Stimulated activated CD8-positive, alpha-beta memory T cell treated with anti-CD3 and anti-CD28 coated beads, Interleukin-4, amount 100 ng/mL, for 24 hours (primary cell): ENCODE measurements around the gene INSC.
"Not testable (repeated sequence)": the region's sequence is repeated elsewhere in the genome, so short reads cannot be mapped to it uniquely, and the experiment has no call there.

Experiments used
- DNase-seq: peaks from one replicate; pipeline ENCODE4 v3.0.0-alpha.2; 2020; ENCODE audit warnings: low read depth

The INSC gene

GRCh38 chr11:15114501-15115475 lies at the start of gene INSC:
TSS of gene INSC (plus strand) at chr11:15114923. CDS start at chr11:15149175, 34,252 bp downstream.
- DNase-seq: no peak

DNA sequence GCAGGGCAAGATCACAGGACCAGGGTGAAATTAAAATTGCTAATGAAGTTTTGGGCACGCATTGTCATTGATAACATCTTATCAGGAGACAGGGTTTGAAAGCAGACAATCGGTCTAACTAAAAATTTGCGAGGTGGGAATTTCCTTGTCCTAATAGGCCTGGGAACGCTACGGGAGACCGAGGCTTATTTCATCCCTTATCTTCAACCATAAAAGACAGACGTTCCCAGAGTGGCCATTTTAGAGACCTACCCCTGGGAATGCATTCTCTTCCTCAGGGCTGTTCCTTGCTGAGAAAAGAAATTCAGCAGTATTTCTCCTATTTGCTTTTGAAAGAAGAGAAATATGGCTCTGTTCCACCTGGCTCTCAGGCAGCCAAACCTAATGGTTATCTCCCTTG lies 45.0 kb upstream of the INSC start:
- DNase-seq: not testable (repeated sequence)

- DNase-seq: no peak
Observed at GRCh38 chr11:15071556-15072255, 43.0 kb upstream of the INSC start.

DNA sequence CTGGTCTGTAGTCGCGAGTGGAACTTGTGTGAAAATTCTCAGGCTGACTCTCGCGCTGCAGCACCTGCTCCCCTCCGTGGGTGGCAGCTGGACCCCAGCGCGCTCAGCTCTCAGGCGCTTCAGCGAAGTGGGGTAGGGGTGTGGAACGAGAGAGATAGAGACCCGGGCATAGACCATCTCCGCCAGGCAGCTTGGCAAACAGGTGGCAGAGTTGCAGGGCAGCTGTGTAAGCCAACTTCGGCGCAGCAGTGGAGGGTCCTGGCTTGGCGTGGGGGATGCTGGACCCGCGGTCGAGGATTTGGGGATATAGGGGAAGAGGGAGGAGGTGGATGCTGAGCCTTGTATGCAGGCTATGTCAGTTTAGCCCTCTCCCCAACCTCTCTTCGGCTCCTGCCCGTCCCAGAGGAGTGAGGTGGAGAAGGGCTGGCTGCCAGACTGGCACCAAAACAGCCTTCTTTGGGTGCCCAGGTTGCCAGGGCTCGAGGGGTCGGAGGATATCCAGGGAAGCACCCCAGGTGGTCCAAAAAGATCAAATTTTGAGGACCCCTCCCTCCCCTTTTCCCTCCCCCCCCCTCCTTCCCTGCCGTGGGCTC lies 42.1 kb upstream of the INSC start:
- DNase-seq: no peak

DNA sequence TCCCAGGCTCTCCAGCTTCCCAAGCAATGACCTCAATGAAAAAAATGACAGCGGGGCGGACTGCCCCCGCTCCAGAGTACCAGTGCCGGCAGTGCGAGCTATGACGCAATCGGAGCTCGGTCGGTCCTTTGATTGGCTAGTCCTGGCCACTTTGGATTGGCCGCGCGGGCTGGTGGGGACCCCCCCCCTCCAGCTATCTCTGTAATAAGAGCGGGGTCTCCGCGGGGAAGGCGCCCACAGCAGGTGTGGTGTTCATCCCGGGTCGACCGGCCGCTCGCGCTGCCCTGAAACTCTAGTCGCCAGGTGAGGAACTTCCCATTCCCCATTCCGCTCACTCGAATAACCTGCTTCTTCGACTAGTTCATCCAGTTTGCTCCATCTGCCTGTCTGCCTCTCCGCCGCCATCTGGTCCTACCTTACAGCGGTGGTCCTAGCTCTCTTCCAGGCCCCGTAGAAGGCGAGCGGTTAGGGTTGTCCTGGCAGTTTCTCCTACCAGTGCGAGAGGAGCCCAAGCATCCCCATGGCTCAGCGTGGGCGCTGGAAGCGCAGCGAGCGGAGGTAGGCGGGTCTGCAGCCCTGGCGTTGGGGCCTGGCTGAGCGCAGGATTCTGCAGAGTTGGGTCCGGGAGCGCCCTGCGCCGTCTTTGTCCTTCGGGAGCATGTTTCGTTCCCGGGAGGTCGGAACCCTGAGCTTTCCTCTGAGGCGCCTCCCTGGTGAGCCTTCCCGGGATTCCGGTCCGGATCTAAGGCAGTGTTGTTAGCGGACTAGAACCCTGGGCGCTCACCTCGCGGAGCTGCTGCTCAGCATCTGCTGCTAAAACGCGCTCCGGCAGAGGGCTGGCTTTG lies 41.1 kb upstream of the INSC start, which contains the start of gene CALCB:
TSS of gene CALCB (plus strand) at position 233 of the 845 bp plus-strand sequence. CDS start 1,126 bp downstream, outside the sequence.
- peak; percentile 21 for DNase-seq

- DNase-seq: peak; percentile 80
Observed at GRCh38 chr11:15074206-15075161, 40.2 kb upstream of the INSC start.

GRCh38 chr11:15075162-15075526 lies 39.6 kb upstream of the INSC start:
- no peak for DNase-seq

GRCh38 chr11:15091175-15091574 lies 23.5 kb upstream of the INSC start:
- DNase-seq: no peak

DNA sequence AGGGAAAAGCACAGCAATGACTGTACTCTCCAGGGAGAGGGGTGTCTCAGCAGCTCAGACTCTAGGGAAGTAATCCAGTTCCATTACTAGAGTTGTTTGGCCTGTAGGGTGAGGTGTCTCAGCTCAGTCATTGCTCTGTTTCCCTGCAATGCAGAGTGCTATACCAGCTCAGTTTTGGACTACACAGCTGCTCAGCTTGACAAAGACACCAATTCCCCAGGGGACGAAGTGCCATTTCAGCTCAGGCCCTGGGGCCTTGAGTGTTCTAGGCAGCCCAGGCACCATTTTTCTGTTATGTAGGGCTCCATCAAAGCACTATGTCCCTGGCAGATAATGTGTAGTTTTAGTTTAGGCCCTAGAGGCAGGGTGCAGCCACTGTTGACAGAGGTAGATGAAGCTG lies 23.1 kb upstream of the INSC start:
- no peak for DNase-seq

- no peak for DNase-seq
Observed at GRCh38 chr11:15093432-15093831, 21.3 kb upstream of the INSC start.

GRCh38 chr11:15095736-15096228 lies 18.9 kb upstream of the INSC start:
- DNase-seq: no peak

DNA sequence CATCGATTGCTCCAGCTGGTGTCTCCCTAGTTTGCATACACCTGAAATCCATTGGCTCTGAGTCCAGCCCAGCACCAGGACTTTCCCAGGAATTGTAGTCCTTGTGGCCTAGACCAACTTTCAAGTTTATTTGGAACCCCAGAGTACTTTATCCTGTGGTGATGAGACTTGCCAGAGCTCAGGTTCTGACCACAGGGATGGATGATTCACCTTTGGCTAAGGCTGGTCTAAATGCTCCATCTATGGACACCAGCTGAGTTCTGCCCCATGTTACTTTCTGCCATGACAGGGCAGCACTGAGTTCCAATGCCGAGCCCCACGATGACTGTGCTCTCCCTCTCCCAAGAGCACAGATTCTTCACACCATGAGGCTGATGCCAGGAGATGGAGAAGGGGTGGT lies 17.3 kb upstream of the INSC start:
- no peak for DNase-seq

DNA sequence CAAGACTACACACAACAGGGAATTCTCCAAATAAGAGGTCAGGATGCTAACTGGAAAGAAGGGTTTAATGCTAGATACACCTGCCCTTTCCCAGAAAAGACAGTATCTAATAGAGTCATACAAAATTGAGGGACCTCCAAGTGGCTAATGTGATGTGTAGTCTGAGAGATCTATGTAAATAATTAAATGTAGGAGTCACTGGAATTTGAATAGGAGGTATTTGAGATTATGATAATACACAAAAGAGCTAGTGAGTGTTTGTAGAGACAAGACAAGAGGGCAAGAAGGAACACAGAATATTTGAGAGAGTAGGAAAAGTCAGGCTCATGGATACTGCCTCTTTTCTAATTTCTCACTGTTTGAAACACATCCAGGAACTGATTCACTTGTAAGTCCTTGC lies 15.5 kb upstream of the INSC start:
- no peak for DNase-seq

- peak; percentile 24 for DNase-seq
Observed at GRCh38 chr11:15101072-15101709, 13.5 kb upstream of the INSC start.

DNA sequence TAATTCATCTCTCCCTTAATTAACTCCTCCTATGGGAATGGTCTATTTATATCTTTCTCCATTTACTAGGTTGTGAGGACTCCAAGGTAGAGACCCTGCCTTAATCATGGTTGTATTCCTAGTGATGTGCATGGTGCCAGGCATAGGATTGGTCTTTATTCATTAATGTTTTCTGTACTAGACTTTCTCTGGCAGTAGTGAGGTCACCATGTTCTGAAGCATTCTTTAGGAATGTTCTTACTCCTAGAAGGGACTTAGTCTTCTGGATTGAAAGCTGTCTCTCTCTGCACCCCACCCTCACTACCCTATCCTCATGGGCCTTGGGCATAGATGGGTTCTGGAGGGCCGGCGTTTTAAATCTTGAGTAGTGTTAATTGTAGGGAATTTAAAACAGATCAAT lies 10.6 kb upstream of the INSC start:
- DNase-seq: no peak

GRCh38 chr11:15106201-15106965 lies 8.3 kb upstream of the INSC start:
- DNase-seq: no peak

DNA sequence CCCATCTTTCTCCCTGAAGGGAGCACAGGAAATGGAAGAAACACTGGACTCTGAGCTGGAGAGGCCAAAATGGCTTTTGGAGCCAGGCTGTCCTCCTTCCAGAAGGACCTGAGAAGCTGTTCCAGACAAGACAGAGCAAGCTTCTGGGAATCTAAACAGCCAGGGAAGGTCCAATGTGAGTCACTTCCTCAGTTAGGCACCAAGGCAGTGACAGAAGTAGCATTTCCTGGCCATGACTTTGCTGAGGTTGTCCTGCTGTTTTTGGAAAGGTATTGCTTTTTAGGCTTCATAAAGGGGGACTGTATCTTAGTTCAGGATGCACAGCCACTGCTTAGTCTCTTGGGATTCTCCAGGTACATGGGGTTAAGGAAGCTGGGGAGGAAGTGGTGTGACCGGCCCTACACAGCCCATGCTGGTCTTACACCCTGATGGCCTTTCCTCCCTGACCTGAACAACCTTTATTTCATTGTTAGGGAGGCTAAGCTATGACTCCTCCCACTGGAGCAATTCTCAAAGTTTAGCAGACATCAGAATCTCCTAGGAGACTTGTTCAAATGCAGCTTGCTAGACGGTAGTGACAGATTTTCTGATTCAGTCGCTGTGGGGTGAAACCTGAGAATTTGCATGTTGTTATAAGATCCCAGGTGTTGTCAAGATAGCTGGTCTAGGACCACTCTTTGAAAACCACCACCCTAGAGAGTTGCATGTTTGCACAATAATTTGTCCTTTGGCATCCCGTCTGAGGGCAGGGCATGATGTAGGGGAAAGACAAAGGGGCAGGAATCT lies 6.8 kb upstream of the INSC start:
- no peak for DNase-seq

- DNase-seq: no peak
Observed at GRCh38 chr11:15108592-15109130, 6.1 kb upstream of the INSC start.
